Hepatocyte (in vitro differentiated cells): ENCODE results near the gene DIP2C. TPM values are rescaled to one million over a fixed set of nuclear protein-coding genes. Genes with fewer than 3 reads are reported as not detected.
A peak's percentile ranks its signal among the peaks of the same experiment; 100 is the strongest.

ENCODE experiments used
- DNase-seq: peaks from one replicate; pipeline ENCODE4 v3.0.0-alpha.2; 2016; ENCODE audit warnings: low spot score
- H2AFZ ChIP-seq: fragments of 200-600 bp; sonication (generic); 2 replicates; pipeline ENCODE4 v1.6.0; 2016; ENCODE audit warnings: antibody characterized with exemption, mild to moderate bottlenecking
- H3K27ac ChIP-seq: fragments of 200-600 bp; sonication (generic); 2 replicates; pipeline ENCODE4 v1.5.1; 2016; ENCODE audit warnings: mild to moderate bottlenecking
- H3K27me3 ChIP-seq: fragments of 200-600 bp; sonication (generic); 2 replicates; pipeline ENCODE4 v1.6.1; 2016
- H3K36me3 ChIP-seq: fragments of 200-600 bp; sonication (generic); replicated peaks from 2 replicates; pipeline ENCODE4 v1.5.1; 2016; ENCODE audit warnings: low read depth; ENCODE audit not compliant: insufficient read depth
- H3K4me1 ChIP-seq: fragments of 200-600 bp; sonication (generic); 2 replicates; pipeline ENCODE4 v1.5.1; 2016; ENCODE audit warnings: mild to moderate bottlenecking, moderate library complexity; ENCODE audit not compliant: insufficient read depth
- H3K4me2 ChIP-seq: fragments of 200-600 bp; sonication (generic); 2 replicates; pipeline ENCODE4 v1.6.0; 2016
- H3K4me3 ChIP-seq: fragments of 200-600 bp; sonication (generic); 2 replicates; pipeline ENCODE4 v1.5.1; 2016; ENCODE audit warnings: mild to moderate bottlenecking
- H3K79me2 ChIP-seq: fragments of 200-600 bp; sonication (generic); 2 replicates; pipeline ENCODE4 v1.6.0; 2017; ENCODE audit warnings: mild to moderate bottlenecking
- H3K9me2 ChIP-seq: fragments of 200-600 bp; sonication (generic); replicated peaks from 2 replicates; pipeline ENCODE4 v1.6.0; 2017; ENCODE audit warnings: mild to moderate bottlenecking; ENCODE audit not compliant: insufficient read depth
- H3K9me3 ChIP-seq: fragments of 200-600 bp; sonication (generic); 2 replicates; pipeline ENCODE4 v1.5.1; 2016; ENCODE audit warnings: low read depth, mild to moderate bottlenecking
- H4K20me1 ChIP-seq: fragments of 200-600 bp; sonication (generic); 2 replicates; pipeline ENCODE4 v1.6.0; 2016; ENCODE audit warnings: mild to moderate bottlenecking; ENCODE audit not compliant: insufficient read depth, poor library complexity, severe bottlenecking
- CTCF ChIP-seq: fragments of 200-600 bp; sonication (generic); IDR thresholded peaks from 2 replicates; pipeline ENCODE4 v1.5.1; 2016; ENCODE audit warnings: antibody characterized with exemption, mild to moderate bottlenecking; ENCODE audit not compliant: poor library complexity
- EZH2 ChIP-seq: fragments of 200-600 bp; sonication (generic); IDR thresholded peaks from 2 replicates; pipeline ENCODE4 v1.6.1; 2016; ENCODE audit warnings: antibody characterized with exemption, mild to moderate bottlenecking, borderline replicate concordance
- EZH2phosphoT487 ChIP-seq: fragments of 200-600 bp; sonication (generic); IDR thresholded peaks from one replicate; pipeline ENCODE4 v1.6.1; 2018; ENCODE audit warnings: antibody characterized with exemption, mild to moderate bottlenecking, low read depth, moderate library complexity; ENCODE audit not compliant: unreplicated experiment, severe bottlenecking
- WGBS: methylation state at CpG from one replicate; pipeline ENCODE4 v1.1.6; 2016; ENCODE audit warnings: low lambda C conversion rate; ENCODE audit errors: missing lambda C conversion rate; 5-methylcytosine and 5-hydroxymethylcytosine counted together
- polyA plus RNA-seq: library from polyadenylated mRNA; unstranded; fragments of >200 nt; fragmentation: Nextera tagmentation; extraction: Ambion mirVana; gene quantifications from 2 replicates; pipeline ENCODE4 v1.2.1, GENCODE V29; 2016
- total RNA-seq: library from RNA; depleted of rRNA; stranded (reverse); fragments of >200 nt; gene quantifications from 2 replicates; pipeline ENCODE4 v1.2.3, GENCODE V29; 2014

The DIP2C gene
- total and polyA plus RNA-seq, 2 experiments from 2014 or later, result 11.1 to 12.8 TPM

DNA sequence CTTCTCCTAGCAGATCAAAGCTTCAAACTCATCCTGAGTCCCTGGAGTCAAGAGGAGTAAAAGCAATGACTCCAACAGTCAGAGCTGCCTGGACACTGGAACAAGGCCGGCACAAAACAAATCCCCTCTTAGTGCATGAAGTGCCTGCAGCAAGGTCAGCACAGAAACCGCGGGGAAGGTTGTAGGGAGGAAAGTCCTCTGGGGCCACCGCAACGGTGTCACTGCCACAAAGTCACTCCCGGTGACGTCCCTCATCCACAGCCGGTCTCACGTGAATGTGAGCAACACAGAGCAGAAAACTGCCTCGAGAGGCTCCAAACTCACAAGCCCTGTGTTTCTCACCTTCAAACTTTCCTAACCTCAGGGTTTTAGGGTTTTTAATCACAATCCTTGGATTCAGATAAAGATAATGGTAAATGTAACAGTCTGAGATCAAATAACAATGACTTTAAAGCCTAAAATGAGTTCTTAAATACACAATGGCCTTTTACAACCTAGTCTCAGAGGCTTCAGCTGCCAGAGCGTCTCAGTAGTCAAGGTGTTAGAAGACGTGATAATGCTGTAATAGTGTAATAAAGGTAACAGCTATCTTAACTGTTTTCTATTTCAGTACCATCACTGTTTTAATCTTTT is 279.9 kb downstream of the DIP2C start:
- Histone ChIP-seq H3K36me3 (no peaks in the 10 kb centered on the region), H3K9me2 (no peaks in the 10 kb centered on the region), H3K79me2 (no peaks in the 10 kb centered on the region), H4K20me1 (no peaks in the 10 kb centered on the region), H3K4me1 (peaks cover 9% of the 10 kb centered on the region), H3K27ac (peak overlapping the region; percentile 66), H3K27me3 (no peaks in the 10 kb centered on the region), H3K4me3 (no peak overlapping the region), H2AFZ (no peak overlapping the region), H3K9me3 (no peaks in the 10 kb centered on the region), H3K4me2 (peak overlapping the region; percentile 16)
- WGBS, result 42% methylated on average over 12 of the region's 12 CpGs
- no peak for TF ChIP-seq CTCF
- no peak for TF ChIP-seq EZH2
- TF ChIP-seq EZH2phosphoT487, result no peak
- DNase-seq, result peak; percentile 59

- H3K27me3 ChIP-seq, result no peaks in the 10 kb centered on the region
- no peak for TF ChIP-seq EZH2
- no peak for TF ChIP-seq EZH2phosphoT487
- no peak for TF ChIP-seq CTCF
- WGBS, result 45% methylated on average over 3 of the region's 3 CpGs
- peak; percentile 20 for DNase-seq
- H3K4me3 ChIP-seq, result no peak overlapping the region
- no peaks in the 10 kb centered on the region for H3K9me2 ChIP-seq
- H3K27ac ChIP-seq, result peak overlapping the region; percentile 66
- H3K79me2 ChIP-seq, result no peaks in the 10 kb centered on the region
- H2AFZ ChIP-seq, result no peak overlapping the region
- H3K9me3 ChIP-seq, result no peaks in the 10 kb centered on the region
- no peak overlapping the region for H3K4me2 ChIP-seq
- no peaks in the 10 kb centered on the region for H4K20me1 ChIP-seq
- H3K4me1 ChIP-seq, result peaks cover 9% of the 10 kb centered on the region
- no peaks in the 10 kb centered on the region for H3K36me3 ChIP-seq
Measured at GRCh38 chr10:408236-408635, 281.2 kb downstream of the DIP2C start.

DNA sequence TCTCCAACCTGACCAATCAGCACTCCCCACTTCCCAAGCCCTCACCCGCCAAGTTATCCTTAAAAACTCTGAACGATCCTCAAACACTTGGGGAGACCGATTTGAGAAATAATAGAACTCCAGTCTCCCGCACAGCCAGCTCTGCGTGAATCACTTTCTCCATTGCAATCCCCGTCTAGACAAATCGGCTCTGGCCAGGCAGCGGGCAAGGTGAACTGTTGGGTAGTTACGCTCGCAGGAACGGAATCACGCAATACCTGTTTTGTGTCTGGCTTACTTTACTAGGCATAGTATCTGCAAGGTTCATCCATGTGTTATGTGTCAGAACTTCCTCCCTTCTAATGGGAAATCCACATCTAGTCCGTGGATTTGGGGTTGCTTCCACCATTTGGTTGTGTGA is 282.5 kb downstream of the DIP2C start:
- DNase-seq, result no peak
- 97% methylated on average over 13 of the region's 13 CpGs for WGBS
- Histone ChIP-seq H4K20me1 (no peaks in the 10 kb centered on the region), H3K27ac (no peak overlapping the region), H2AFZ (no peak overlapping the region), H3K4me3 (no peak overlapping the region), H3K79me2 (no peaks in the 10 kb centered on the region), H3K27me3 (no peaks in the 10 kb centered on the region), H3K36me3 (no peaks in the 10 kb centered on the region), H3K4me1 (peaks cover 9% of the 10 kb centered on the region), H3K9me2 (no peaks in the 10 kb centered on the region), H3K9me3 (no peaks in the 10 kb centered on the region), H3K4me2 (no peak overlapping the region)
- TF ChIP-seq EZH2phosphoT487 (no peak), CTCF (no peak), EZH2 (no peak)

DNA sequence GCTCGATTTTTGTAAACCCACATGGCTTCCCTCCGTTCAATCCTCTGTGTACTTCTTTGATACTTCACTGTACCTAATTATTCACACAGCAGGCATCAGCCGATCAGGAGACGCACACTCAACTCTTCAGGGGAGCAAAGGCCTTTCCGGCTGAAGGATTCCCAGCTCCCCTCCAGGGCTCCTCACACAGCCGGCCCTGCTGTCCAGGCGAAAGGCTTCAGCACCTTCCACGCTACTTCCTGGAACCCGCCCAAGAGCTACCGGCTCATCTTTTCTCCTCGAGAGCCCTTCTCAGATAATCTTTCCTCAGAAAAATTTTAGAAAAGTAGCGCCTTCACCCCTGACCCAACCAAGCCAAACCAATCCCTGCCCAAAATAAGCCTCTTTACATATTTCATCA is 283.8 kb downstream of the DIP2C start:
- Histone ChIP-seq H2AFZ (no peak overlapping the region), H3K4me3 (no peak overlapping the region), H3K27ac (no peak overlapping the region), H3K4me1 (peaks cover 9% of the 10 kb centered on the region), H3K79me2 (no peaks in the 10 kb centered on the region), H3K9me2 (no peaks in the 10 kb centered on the region), H3K4me2 (no peak overlapping the region), H3K9me3 (no peaks in the 10 kb centered on the region), H3K36me3 (no peaks in the 10 kb centered on the region), H3K27me3 (no peaks in the 10 kb centered on the region), H4K20me1 (no peaks in the 10 kb centered on the region)
- DNase-seq, result no peak
- WGBS, result 86% methylated on average over 12 of the region's 12 CpGs
- TF ChIP-seq EZH2 (no peak), EZH2phosphoT487 (no peak), CTCF (no peak)
